Stomach (tissue), 9 donors: Measurements from ENCODE around the gene JAG2. TPM values are rescaled to one million over a fixed set of nuclear protein-coding genes. Genes with fewer than 3 reads are reported as not detected.

Experiments used
- DNase-seq, 2 donors: peaks; one replicate each; pipeline versions ENCODE4 v3.0.0 to v3.0.0-alpha.2; 2013 to 2019
- H3K27ac ChIP-seq, 5 donors: fragments of 200-600 bp in 4 of 5; sonication (generic) in 4 of 5; one replicate each; pipeline ENCODE4 v1.5.1; 2013 to 2019; ENCODE audit warnings: mild to moderate bottlenecking in 1 of 5, moderate library complexity in 1 of 5
- H3K27me3 ChIP-seq, 3 donors: fragments of 200-600 bp; sonication (generic); one replicate each; pipeline ENCODE4 v1.5.1; 2017 to 2019; ENCODE audit warnings: mixed run types in 1 of 3
- H3K36me3 ChIP-seq, 4 donors: fragments of 200-600 bp; sonication (generic); 1 replicate in 3 of 4; 2 replicates in 1 of 4; pipeline ENCODE4 v1.5.1; 2016 to 2019
- H3K4me1 ChIP-seq, 4 donors: fragments of 200-600 bp; sonication (generic); one replicate each; pipeline ENCODE4 v1.5.1; 2016 to 2019
- H3K4me3 ChIP-seq, 4 donors: fragments of 200-600 bp; sonication (generic) in 3 of 4; one replicate each; pipeline ENCODE4 v1.5.1; 2016 to 2019; ENCODE audit warnings: mild to moderate bottlenecking in 1 of 4
- H3K9me3 ChIP-seq, 4 donors: fragments of 200-600 bp; sonication (generic); one replicate each; pipeline ENCODE4 v1.5.1; 2016 to 2019
- EP300 ChIP-seq: sonication (generic); formaldehyde crosslinking; IDR thresholded peaks from one replicate; pipeline ENCODE4 v1.6.1; 2017; ENCODE audit warnings: antibody characterized with exemption
- POLR2A ChIP-seq, 4 donors: fragments of 450-650 bp; IDR thresholded peaks; one replicate each; pipeline ENCODE4 v1.6.1; 2016; ENCODE audit warnings: antibody characterized with exemption in 4 of 4, control low read depth in 2 of 4, mild to moderate bottlenecking in 1 of 4, moderate library complexity in 1 of 4
- POLR2AphosphoS5 ChIP-seq, 3 donors: sonication (generic); formaldehyde crosslinking; IDR thresholded peaks; one replicate each; pipeline ENCODE4 v1.6.1; 2016; ENCODE audit warnings: antibody characterized with exemption in 3 of 3
- WGBS, 5 donors: extraction: QIAGEN DNeasy Blood & Tissue Kit in 3 of 5; methylation state at CpG; one replicate each; pipeline versions ENCODE4 v1.1.5 to v1.1.7; 2013 to 2018; 5-methylcytosine and 5-hydroxymethylcytosine counted together
- intact Hi-C: fragments of 100-400 bp; cut with DNase I; formaldehyde crosslinking; loops from one replicate; pipeline ENCODE4 v1.15.1; 2023; ENCODE audit warnings: low total_unique reads
- polyA plus RNA-seq, 3 donors: library from polyadenylated mRNA; stranded (reverse); fragments of 200-250 nt; gene quantifications; one replicate each; pipeline ENCODE4 v1.2.3, GENCODE V29; 2013
- total RNA-seq, 5 donors: library from RNA; depleted of rRNA; stranded (reverse); fragments of >200 nt; gene quantifications; one replicate each; pipeline versions ENCODE4 v1.1.0 to v1.2.3, GENCODE V29; 2014 to 2016
- TF ChIP-seq, protein P1 (sequence below), 7 experiments: fragments of 450-650 bp in 4 of 7; fragments of 200-600 bp in 3 of 7; sonication (generic) in 3 of 7; IDR thresholded peaks; one replicate each; pipeline ENCODE4 v1.5.1; 2016 to 2019; ENCODE audit warnings: antibody characterized with exemption in 7 of 7, control low read depth in 2 of 7, mild to moderate bottlenecking in 1 of 7
- donor health status: healthy with polysubstance abuse.
- donor health status: Bipolar disorder and iron deficiency.
- donor health status: healthy.

The JAG2 gene
- total and polyA plus RNA-seq, 8 donors, result 6.0 to 117 (median 15.6) TPM

DNA sequence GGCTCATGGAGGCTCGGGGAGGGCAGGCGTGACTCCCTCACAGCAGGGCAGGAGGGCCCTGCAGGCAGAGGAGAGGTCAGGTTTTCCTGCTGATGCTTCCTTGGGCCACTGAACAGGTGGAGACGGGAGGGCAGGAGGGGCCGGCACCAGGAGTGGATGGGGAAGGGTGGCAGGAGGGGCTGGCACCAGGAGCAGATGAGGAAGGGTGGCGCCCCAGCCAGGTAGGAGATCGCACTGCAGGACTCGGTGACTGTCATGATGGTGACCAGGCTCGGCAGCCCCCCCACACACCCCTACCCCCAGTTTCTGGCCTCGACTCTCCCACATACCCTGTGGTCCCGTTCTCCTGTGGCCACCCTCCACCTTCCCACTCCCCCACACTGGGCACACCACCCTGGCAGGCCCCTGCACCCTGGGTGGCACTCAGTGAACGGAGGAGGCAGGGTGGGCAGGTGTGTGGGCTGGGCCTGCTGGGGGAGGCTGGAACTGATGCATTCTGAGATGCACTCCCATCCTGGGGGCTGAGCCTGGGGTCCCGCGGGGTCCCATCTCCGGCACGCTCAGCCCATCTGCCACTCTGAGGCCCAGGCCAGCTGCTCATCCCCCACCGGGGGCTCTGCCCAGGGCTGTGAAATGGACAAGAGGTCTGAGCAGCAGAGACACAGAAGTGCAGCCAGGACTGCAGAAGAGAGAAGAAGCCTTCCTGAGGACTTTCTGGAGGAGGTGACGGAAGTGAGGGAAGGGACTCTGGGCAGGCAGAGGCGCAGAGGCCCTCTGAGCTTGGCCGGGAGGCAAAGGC, 9.7 kb upstream of the JAG2 start:
- Histone ChIP-seq H3K27me3 (peaks cover 0 to 11% (median 0%) of the 10 kb centered on the region in 3 donors), H3K9me3 (no peaks in the 10 kb centered on the region), H3K4me3 (no peak overlapping the region), H3K36me3 (peaks cover 0 to 9% (median 0%) of the 10 kb centered on the region in 4 donors), H3K27ac (no peak overlapping the region), H3K4me1 (peaks cover 17 to 29% (median 26%) of the 10 kb centered on the region in 4 donors)
- no peak for DNase-seq
- 82 to 92% (median 89%) methylated on average over 12 to 19 of the region's 19 CpGs for WGBS, 5 donors
- intact Hi-C loops, result no loop called here
- TF ChIP-seq POLR2AphosphoS5 (IDR thresholded peaks at IDR 0.05), result no peak

DNA sequence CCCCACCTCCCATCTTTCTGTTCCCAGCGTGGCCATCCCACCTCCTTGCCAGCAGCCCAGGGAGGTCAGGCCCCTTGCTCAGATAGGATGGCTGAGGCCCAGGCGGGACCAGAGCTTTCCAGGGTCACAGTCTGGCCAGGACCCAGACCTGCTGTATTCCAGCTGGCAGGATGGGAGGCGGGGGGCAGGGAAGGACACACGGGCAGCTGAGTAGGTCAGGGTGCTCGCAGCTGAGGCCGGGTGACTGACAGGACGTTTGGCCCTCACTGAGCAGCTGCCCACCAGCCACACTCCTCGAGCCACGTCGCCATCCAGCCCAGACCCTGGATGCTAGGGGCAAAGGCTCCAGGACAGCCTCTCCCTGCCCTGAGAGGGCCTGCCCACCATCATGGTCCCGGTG, 8.5 kb upstream of the JAG2 start:
- no peak overlapping the region for H3K4me3 ChIP-seq
- 71 to 82% (median 77%) methylated on average over 9 to 11 of the region's 11 CpGs for WGBS, 5 donors
- peaks cover 17 to 27% (median 25%) of the 10 kb centered on the region in 4 donors for H3K4me1 ChIP-seq
- intact Hi-C loops, result no loop called here
- H3K27me3 ChIP-seq, result peaks cover 0 to 11% (median 0%) of the 10 kb centered on the region in 3 donors
- no peaks in the 10 kb centered on the region for H3K9me3 ChIP-seq
- peaks cover 0 to 9% (median 0%) of the 10 kb centered on the region in 4 donors for H3K36me3 ChIP-seq
- H3K27ac ChIP-seq, result no peak overlapping the region
- no peak for DNase-seq
- no peak for TF ChIP-seq EP300
- TF ChIP-seq POLR2AphosphoS5 (IDR thresholded peaks at IDR 0.05), result no peak
- TF ChIP-seq POLR2A (IDR thresholded peaks at IDR 0.05), result no peak
- TF ChIP-seq, protein P1, sequence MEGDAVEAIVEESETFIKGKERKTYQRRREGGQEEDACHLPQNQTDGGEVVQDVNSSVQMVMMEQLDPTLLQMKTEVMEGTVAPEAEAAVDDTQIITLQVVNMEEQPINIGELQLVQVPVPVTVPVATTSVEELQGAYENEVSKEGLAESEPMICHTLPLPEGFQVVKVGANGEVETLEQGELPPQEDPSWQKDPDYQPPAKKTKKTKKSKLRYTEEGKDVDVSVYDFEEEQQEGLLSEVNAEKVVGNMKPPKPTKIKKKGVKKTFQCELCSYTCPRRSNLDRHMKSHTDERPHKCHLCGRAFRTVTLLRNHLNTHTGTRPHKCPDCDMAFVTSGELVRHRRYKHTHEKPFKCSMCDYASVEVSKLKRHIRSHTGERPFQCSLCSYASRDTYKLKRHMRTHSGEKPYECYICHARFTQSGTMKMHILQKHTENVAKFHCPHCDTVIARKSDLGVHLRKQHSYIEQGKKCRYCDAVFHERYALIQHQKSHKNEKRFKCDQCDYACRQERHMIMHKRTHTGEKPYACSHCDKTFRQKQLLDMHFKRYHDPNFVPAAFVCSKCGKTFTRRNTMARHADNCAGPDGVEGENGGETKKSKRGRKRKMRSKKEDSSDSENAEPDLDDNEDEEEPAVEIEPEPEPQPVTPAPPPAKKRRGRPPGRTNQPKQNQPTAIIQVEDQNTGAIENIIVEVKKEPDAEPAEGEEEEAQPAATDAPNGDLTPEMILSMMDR (IDR thresholded peaks at IDR 0.05), result no peak

DNA sequence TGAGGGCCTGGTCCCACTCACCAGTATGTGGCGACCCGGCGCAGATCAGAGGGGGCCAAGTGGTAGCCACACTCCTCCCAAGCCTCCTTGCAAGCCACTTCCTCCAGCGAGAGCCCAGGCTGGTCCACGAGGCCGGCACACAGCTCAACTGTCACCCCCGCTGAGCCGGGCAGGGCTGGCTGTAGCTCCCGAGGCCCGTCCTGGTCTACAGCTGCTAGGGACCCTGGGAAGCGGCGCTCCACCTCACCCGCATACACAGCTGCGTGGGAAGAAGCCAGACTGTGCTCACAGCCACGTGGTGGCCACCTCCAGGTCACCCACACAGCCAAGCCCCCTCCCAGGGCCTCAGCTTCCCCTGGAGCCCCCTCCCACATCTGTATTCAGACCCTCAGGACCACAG, 7.9 kb upstream of the JAG2 start:
- H3K4me3 ChIP-seq, result no peak overlapping the region
- TF ChIP-seq, protein P1 (IDR thresholded peaks at IDR 0.05), result no peak
- TF ChIP-seq POLR2AphosphoS5 (IDR thresholded peaks at IDR 0.05) (no peak), EP300 (no peak), POLR2A (IDR thresholded peaks at IDR 0.05) (no peak)
- no peaks in the 10 kb centered on the region for H3K9me3 ChIP-seq
- intact Hi-C loops, result no loop called here
- no peak overlapping the region for H3K27ac ChIP-seq
- H3K36me3 ChIP-seq, result peaks cover 0 to 9% (median 0%) of the 10 kb centered on the region in 4 donors
- peaks cover 0 to 10% (median 0%) of the 10 kb centered on the region in 3 donors for H3K27me3 ChIP-seq
- H3K4me1 ChIP-seq, result peaks cover 12 to 25% (median 22%) of the 10 kb centered on the region in 4 donors
- 60 to 87% (median 81%) methylated on average over 5 to 15 of the region's 15 CpGs for WGBS, 5 donors
- no peak for DNase-seq

DNA sequence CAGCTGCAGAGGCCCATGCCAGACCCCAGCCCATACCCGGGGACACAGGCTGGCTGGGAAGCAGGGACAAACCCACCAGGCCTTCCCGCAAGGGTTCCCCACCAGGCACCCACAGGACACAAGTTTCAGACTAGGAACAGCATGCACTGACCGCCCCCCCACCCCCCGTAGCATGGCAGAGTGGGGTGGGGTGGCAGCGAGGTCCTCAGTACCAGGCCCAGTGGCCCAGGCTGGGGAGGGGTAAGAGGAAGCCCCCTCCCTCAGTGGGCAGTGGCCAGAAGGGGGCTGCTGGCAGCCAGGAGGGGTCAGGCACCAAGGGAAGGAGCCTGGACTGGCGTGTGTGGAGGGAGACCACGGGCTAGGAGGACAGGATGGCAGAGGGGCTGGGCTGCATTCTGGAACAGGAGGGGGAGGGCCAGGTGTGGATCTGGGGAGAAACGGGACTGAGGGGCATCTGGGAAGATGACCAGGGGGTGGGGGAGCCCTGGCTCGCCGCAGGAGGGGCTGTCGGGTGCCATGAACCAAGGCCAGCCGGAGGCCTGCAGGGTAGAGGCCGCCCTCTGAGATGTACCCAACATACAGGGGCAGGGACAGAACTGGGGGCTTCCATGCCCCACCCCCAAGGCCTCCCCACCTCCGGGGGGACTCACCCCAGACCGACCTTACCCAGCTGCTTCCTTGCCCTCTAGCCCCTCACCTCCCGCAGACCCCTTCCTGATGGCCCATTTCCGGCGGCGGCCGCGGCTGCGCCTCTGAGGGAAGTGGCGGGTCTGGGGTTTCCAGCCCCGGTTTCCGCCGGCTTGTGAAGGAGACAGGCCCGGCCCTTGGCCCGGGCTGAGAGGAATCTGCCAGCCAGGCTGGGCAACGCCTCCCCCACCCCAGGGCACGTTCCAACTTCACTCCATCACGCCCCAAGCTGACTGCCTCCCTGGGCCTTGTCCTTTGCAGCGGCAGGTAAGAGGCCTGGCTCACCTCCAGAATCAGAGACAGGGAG, 5.6 kb upstream of the JAG2 start:
- Histone ChIP-seq H3K27me3 (peaks cover 0 to 25% (median 3%) of the 10 kb centered on the region in 3 donors), H3K4me1 (peaks cover 17 to 30% (median 26%) of the 10 kb centered on the region in 4 donors), H3K4me3 (no peak overlapping the region), H3K36me3 (peaks cover 0 to 9% (median 0%) of the 10 kb centered on the region in 4 donors), H3K9me3 (no peaks in the 10 kb centered on the region), H3K27ac (peak overlapping the region in 2 of 5 donors; percentile 3 to 42)
- intact Hi-C loops, result no loop called here
- WGBS, 5 donors, result 64 to 77% (median 69%) methylated on average over 26 to 32 of the region's 32 CpGs
- TF ChIP-seq EP300 (no peak), POLR2A (IDR thresholded peaks at IDR 0.05) (no peak), POLR2AphosphoS5 (IDR thresholded peaks at IDR 0.05) (no peak)
- TF ChIP-seq, protein P1 (IDR thresholded peaks at IDR 0.05), result no peak
- DNase-seq, result no peak
